Chondrocyte (in vitro differentiated cells): ENCODE measurements around the gene IL23R. TPM values are rescaled to one million over a fixed set of nuclear protein-coding genes. Genes with fewer than 3 reads are reported as not detected.

Experiments
- DNase-seq: peaks from one replicate; pipeline ENCODE4 v3.0.0; 2021; ENCODE audit warnings: mixed read lengths, low spot score
- H3K27ac Mint-ChIP-seq: one replicate; pipeline ENCODE4 v1.8.0; 2021; ENCODE audit warnings: mild to moderate bottlenecking, moderate library complexity, mixed read lengths; ENCODE audit not compliant: unreplicated experiment
- H3K27me3 Mint-ChIP-seq: 2 replicates; pipeline ENCODE4 v1.8.0; 2021; ENCODE audit warnings: low read depth, mixed read lengths
- H3K36me3 Mint-ChIP-seq: 2 replicates; pipeline ENCODE4 v1.8.0; 2021; ENCODE audit warnings: low read depth, mixed read lengths
- H3K4me1 Mint-ChIP-seq: 2 replicates; pipeline ENCODE4 v1.8.0; 2021; ENCODE audit warnings: low read depth, mild to moderate bottlenecking, mixed read lengths
- H3K4me3 Mint-ChIP-seq: one replicate; pipeline ENCODE4 v1.8.0; 2021; ENCODE audit warnings: mild to moderate bottlenecking, moderate library complexity, mixed read lengths; ENCODE audit not compliant: unreplicated experiment
- H3K9me3 Mint-ChIP-seq: 2 replicates; pipeline ENCODE4 v1.8.0; 2021; ENCODE audit warnings: low read depth, mixed read lengths
- total RNA-seq: library from RNA; stranded (reverse); gene quantifications from 3 replicates; pipeline ENCODE4 v1.2.1, GENCODE V29; 2021
- TF ChIP-seq, protein P1 (sequence below): fragments of 200-600 bp; sonication (generic); IDR thresholded peaks from 2 replicates; pipeline ENCODE4 v1.5.0; 2021; ENCODE audit warnings: antibody characterized with exemption, mild to moderate bottlenecking, moderate library complexity

IL23R gene
- total RNA-seq, 1 donor from 2014 or later = not detected

DNA sequence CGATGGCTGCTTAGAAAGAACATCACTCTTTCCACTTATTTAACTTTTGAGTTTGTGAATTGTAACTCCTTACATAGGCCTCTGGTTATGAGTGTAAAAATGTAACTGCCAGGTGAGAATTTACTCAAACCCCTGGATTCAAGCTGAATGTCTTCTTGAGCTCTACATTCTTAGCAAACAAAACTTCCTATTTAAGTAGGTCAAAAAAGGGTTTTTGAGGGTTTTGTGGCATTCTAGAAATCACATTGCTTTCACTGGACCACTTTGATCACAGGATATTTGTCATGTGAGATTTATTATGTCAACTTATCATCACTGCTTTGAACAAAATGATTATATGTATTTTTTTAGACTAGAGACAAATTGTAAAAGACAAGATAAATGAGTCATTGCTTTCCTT, 5.7 kb downstream of the IL23R start:
- H3K27ac Mint-ChIP-seq = no peak overlapping the region
- TF ChIP-seq, protein P1, sequence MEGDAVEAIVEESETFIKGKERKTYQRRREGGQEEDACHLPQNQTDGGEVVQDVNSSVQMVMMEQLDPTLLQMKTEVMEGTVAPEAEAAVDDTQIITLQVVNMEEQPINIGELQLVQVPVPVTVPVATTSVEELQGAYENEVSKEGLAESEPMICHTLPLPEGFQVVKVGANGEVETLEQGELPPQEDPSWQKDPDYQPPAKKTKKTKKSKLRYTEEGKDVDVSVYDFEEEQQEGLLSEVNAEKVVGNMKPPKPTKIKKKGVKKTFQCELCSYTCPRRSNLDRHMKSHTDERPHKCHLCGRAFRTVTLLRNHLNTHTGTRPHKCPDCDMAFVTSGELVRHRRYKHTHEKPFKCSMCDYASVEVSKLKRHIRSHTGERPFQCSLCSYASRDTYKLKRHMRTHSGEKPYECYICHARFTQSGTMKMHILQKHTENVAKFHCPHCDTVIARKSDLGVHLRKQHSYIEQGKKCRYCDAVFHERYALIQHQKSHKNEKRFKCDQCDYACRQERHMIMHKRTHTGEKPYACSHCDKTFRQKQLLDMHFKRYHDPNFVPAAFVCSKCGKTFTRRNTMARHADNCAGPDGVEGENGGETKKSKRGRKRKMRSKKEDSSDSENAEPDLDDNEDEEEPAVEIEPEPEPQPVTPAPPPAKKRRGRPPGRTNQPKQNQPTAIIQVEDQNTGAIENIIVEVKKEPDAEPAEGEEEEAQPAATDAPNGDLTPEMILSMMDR = no peak
- H3K36me3 Mint-ChIP-seq = no peaks in the 10 kb centered on the region
- DNase-seq = no peak
- H3K4me3 Mint-ChIP-seq = no peak overlapping the region
- no peaks in the 10 kb centered on the region for H3K9me3 Mint-ChIP-seq
- H3K4me1 Mint-ChIP-seq = no peaks in the 10 kb centered on the region
- peaks cover 12% of the 10 kb centered on the region for H3K27me3 Mint-ChIP-seq

DNA sequence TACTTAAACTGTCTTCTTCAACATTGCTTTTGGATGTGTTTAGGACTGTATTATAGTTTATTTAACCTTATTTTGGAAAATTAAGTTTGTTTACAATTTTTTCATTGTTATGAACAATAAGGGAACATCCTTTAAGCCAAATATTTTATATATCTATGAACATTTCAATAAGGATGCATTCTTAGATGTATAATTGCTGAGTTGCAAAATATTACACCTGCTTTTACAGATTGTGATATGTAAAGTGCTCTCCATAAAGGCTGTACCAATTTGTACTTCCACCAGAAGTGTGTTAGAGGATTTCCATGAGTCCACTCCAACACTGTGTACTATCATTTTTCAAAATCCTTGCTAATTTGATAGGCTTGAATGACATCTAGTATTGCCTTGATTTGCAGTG, 7.7 kb downstream of the IL23R start:
- TF ChIP-seq, protein P1 = no peak
- Mint-ChIP-seq H3K9me3 (no peaks in the 10 kb centered on the region), H3K36me3 (no peaks in the 10 kb centered on the region), H3K4me1 (no peaks in the 10 kb centered on the region), H3K27me3 (peaks cover 17% of the 10 kb centered on the region), H3K4me3 (no peak overlapping the region), H3K27ac (no peak overlapping the region)
- no peak for DNase-seq

DNA sequence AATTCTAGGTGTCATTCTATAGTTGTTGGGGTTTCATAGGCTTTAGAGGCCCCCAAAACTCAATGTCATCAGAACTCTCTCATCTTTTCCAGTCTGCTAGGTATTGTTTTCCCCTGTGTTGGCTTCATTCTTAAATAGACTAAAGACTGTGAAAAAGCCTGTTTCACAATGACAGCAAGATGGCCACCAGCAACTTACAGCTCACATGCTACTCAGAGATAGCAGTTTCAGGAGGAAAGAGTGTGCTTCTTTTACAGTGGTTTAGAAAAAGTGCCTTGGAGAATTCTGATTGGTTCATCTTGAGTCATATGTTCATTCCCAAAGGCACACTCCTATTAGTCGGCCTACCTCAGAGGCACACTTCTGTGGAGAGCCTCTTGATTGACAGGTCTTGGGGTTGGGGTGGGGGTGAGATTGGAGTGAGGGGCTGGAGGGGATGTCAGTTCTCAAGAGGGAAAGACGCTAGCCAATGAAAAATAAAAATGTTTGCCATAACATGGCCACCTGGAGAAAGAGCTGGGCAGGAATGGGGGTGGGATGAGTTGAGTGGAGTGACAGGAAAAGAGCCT, 8.5 kb downstream of the IL23R start:
- DNase-seq = no peak
- Mint-ChIP-seq H3K27ac (no peak overlapping the region), H3K4me1 (no peaks in the 10 kb centered on the region), H3K9me3 (peaks cover 1% of the 10 kb centered on the region), H3K4me3 (no peak overlapping the region), H3K27me3 (peaks cover 24% of the 10 kb centered on the region), H3K36me3 (no peaks in the 10 kb centered on the region)
- TF ChIP-seq, protein P1 = no peak

DNA sequence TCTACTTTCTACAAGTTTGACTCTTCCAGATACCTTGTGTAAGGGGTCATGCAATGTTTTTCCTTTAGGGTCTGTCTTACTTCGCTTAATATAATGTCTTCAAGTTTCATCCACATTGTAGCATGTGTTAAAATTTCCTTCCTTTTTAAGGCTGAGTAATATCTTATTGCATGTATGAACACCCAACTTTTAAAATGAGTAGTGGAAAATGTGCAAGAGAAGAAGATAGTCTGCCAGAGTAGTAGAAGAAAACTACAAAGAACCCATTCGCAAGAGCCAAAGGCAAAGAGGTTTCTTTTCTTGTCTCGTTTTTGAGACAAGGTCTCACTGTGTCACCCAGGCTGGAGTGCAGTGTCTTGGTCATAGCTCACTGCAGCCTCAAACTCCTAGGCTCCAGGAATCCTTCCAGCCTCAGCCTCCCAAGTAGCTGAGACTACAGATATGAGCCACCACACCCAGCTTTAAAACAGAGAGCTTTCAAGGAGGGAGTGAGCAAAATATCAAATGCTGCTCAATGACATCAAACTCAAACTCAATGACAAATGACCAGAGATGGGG, 9.4 kb downstream of the IL23R start:
- H3K27ac Mint-ChIP-seq = no peak overlapping the region
- H3K36me3 Mint-ChIP-seq = no peaks in the 10 kb centered on the region
- peaks cover 25% of the 10 kb centered on the region for H3K27me3 Mint-ChIP-seq
- no peak overlapping the region for H3K4me3 Mint-ChIP-seq
- peaks cover 4% of the 10 kb centered on the region for H3K9me3 Mint-ChIP-seq
- no peaks in the 10 kb centered on the region for H3K4me1 Mint-ChIP-seq
- DNase-seq = no peak
- TF ChIP-seq, protein P1 = no peak

- peaks cover 7% of the 10 kb centered on the region for H3K27me3 Mint-ChIP-seq
- H3K36me3 Mint-ChIP-seq = peaks cover 3% of the 10 kb centered on the region
- H3K4me1 Mint-ChIP-seq = no peaks in the 10 kb centered on the region
- no peak overlapping the region for H3K27ac Mint-ChIP-seq
- H3K9me3 Mint-ChIP-seq = peaks cover 7% of the 10 kb centered on the region
- no peak overlapping the region for H3K4me3 Mint-ChIP-seq
- TF ChIP-seq, protein P1 = no peak
- DNase-seq = no peak
These were observed 18.7 kb downstream of the IL23R start for GRCh38 chr1:67184838-67185421.
